Measurements from ENCODE around the gene PRMT7. TPM values are rescaled to one million over a fixed set of nuclear protein-coding genes. Genes with fewer than 3 reads are reported as not detected.

The PRMT7 gene
- total and polyA plus RNA-seq, 2 experiments from 2014 or later: 27.2 to 49.6 TPM

DNA sequence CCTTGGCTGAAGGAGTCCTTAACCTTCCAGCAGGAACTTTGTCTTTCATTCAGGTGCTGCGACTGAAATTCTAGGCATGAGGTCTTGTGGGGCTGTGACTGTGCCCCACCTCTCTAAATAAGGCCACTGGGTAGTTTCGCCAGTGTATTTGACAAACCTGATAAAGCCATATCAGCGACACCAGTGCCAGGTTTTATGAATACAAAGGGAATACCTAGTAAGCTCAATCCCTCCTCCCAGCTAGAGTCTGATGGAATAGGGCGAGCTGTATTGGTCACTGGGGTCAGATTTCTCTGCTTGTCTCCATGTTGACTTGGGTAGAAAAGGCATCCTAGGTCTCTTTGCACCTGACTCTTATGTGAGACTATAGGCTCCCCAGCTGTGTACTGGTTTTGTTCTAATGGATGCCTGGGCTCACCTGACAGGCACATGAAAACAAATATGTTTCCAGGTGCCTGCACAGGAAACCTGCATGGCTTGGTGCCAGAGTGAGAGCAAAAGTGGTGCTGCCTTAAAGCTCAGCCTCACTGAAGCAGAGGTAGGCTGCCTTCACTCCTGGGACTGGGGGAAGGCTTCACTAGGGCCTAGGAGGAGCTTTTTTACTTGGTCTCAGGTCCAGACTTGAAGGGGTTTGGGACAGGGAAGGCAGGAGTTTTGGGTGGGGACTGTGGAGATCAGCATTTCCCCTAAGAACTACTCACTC, 38.2 kb upstream of the PRMT7 start:
- TF ChIP-seq EZH2 (IDR thresholded peaks at IDR 0.05; ENCODE audit: insufficient read depth, poor library complexity, severe bottlenecking) (no peak), EZH2phosphoT487 (IDR thresholded peaks at IDR 0.05; ENCODE audit: insufficient read depth, low read depth) (no peak)
- no peak overlapping the region for H3K4me2 ChIP-seq (ENCODE audit: unreplicated experiment)
- DNase-seq: no peak
- H3K4me1 ChIP-seq (ENCODE audit: insufficient read depth): peaks cover 22% of the 10 kb centered on the region
- WGBS, 2 experiments (ENCODE audit: low coverage in 1 of 2, low lambda C conversion rate in 2 of 2, missing lambda C conversion rate in 2 of 2): 93 to 96% methylated on average over 4 of the region's 4 CpGs
- no peak overlapping the region for H2AFZ ChIP-seq
- peaks cover 23% of the 10 kb centered on the region; the same call in 1 of the 2 replicates for H3K36me3 ChIP-seq (ENCODE audit: low read depth)
- no peak overlapping the region for H3K9ac ChIP-seq
- in situ Hi-C loops (cut with MboI): no loop called here
- peaks cover 14% of the 10 kb centered on the region; the same call in 1 of the 2 replicates for H3F3A ChIP-seq (ENCODE audit: insufficient read depth)
- H3K9me2 ChIP-seq (ENCODE audit: insufficient read depth): no peaks in the 10 kb centered on the region
- no peaks in the 10 kb centered on the region for H3K9me3 ChIP-seq (ENCODE audit: low read depth)
- peaks cover 27% of the 10 kb centered on the region; the same call in 1 of the 2 replicates for H4K20me1 ChIP-seq (ENCODE audit: insufficient read depth)
- H3K27me3 ChIP-seq (replicated peaks; ENCODE audit: insufficient read depth): no peaks in the 10 kb centered on the region
- no peak overlapping the region for H3K4me3 ChIP-seq
- H3K79me2 ChIP-seq (ENCODE audit: insufficient read depth): peaks cover 100% of the 10 kb centered on the region
- H3K27ac ChIP-seq: no peak overlapping the region

DNA sequence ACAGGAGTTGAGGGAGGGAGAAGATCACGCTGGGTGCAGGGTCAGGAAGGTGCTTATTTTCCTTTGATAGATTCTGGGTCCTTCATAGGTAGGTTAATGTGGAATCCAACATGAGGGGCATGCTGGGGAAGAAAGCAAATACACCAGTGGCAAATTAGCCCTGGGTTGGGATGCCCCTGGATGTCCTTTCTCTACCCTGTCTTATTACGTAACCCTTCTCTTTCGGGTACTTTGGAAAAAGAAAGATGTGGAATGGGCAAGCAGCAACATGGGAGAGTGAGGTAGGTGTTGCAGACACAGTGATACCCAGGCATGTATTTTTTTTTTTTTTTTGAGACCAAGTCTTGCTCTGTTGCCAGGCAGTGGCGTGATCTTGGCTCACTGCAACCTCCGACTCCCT, 37.4 kb upstream of the PRMT7 start:
- in situ Hi-C loops (cut with MboI): no loop called here
- Histone ChIP-seq H3K4me2 (ENCODE audit: unreplicated experiment) (no peak overlapping the region), H3K9me3 (ENCODE audit: low read depth) (no peaks in the 10 kb centered on the region), H2AFZ (no peak overlapping the region), H3K27me3 (replicated peaks; ENCODE audit: insufficient read depth) (no peaks in the 10 kb centered on the region), H3K36me3 (ENCODE audit: low read depth) (peaks cover 19% of the 10 kb centered on the region; the same call in 1 of the 2 replicates), H3K79me2 (ENCODE audit: insufficient read depth) (peaks cover 97% of the 10 kb centered on the region), H3K9me2 (ENCODE audit: insufficient read depth) (no peaks in the 10 kb centered on the region), H3K27ac (no peak overlapping the region), H3K4me1 (ENCODE audit: insufficient read depth) (peaks cover 14% of the 10 kb centered on the region), H4K20me1 (ENCODE audit: insufficient read depth) (peaks cover 20% of the 10 kb centered on the region; the same call in 1 of the 2 replicates), H3F3A (ENCODE audit: insufficient read depth) (peaks cover 14% of the 10 kb centered on the region; the same call in 1 of the 2 replicates), H3K9ac (no peak overlapping the region), H3K4me3 (no peak overlapping the region)
- DNase-seq: no peak
- 96 to 99% methylated on average over 5 of the region's 5 CpGs for WGBS, 2 experiments (ENCODE audit: low coverage in 1 of 2, low lambda C conversion rate in 2 of 2, missing lambda C conversion rate in 2 of 2)
- no peak for TF ChIP-seq EZH2phosphoT487 (IDR thresholded peaks at IDR 0.05; ENCODE audit: insufficient read depth, low read depth)
- no peak for TF ChIP-seq EZH2 (IDR thresholded peaks at IDR 0.05; ENCODE audit: insufficient read depth, poor library complexity, severe bottlenecking)

DNA sequence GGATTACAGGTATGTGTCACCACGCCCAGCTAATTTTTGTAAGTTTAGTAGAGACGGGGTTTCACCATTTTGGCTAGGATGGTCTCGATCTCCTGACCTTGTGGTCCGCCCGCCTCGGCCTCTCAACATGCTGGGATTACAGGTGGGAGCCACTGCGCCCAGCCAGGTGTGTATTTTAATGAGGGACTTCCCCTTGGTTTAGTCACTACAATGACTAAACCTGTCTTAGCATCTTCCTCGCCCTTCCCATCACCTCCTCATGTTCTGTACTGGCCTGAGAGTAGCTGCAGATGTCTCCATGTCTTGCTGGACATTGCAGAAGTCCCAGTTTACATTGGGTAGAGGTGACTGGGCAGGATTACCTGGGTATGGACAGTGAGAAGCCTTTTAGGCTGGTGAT, 36.9 kb upstream of the PRMT7 start:
- Histone ChIP-seq H3K4me2 (ENCODE audit: unreplicated experiment) (no peak overlapping the region), H3K36me3 (ENCODE audit: low read depth) (peaks cover 15% of the 10 kb centered on the region; the same call in 1 of the 2 replicates), H2AFZ (no peak overlapping the region), H3K9me2 (ENCODE audit: insufficient read depth) (no peaks in the 10 kb centered on the region), H3K27me3 (replicated peaks; ENCODE audit: insufficient read depth) (no peaks in the 10 kb centered on the region), H3K4me3 (no peak overlapping the region), H3K79me2 (ENCODE audit: insufficient read depth) (peaks cover 93% of the 10 kb centered on the region), H3F3A (ENCODE audit: insufficient read depth) (peaks cover 13% of the 10 kb centered on the region; the same call in 1 of the 2 replicates), H3K4me1 (ENCODE audit: insufficient read depth) (peaks cover 12% of the 10 kb centered on the region), H3K27ac (no peak overlapping the region), H3K9me3 (ENCODE audit: low read depth) (no peaks in the 10 kb centered on the region), H3K9ac (no peak overlapping the region), H4K20me1 (ENCODE audit: insufficient read depth) (peaks cover 20% of the 10 kb centered on the region; the same call in 1 of the 2 replicates)
- in situ Hi-C loops (cut with MboI): no loop called here
- 92 to 98% methylated on average over 6 to 8 of the region's 8 CpGs for WGBS, 2 experiments (ENCODE audit: low coverage in 1 of 2, low lambda C conversion rate in 2 of 2, missing lambda C conversion rate in 2 of 2)
- no peak for DNase-seq
- TF ChIP-seq EZH2phosphoT487 (IDR thresholded peaks at IDR 0.05; ENCODE audit: insufficient read depth, low read depth) (no peak), EZH2 (IDR thresholded peaks at IDR 0.05; ENCODE audit: insufficient read depth, poor library complexity, severe bottlenecking) (no peak)

DNA sequence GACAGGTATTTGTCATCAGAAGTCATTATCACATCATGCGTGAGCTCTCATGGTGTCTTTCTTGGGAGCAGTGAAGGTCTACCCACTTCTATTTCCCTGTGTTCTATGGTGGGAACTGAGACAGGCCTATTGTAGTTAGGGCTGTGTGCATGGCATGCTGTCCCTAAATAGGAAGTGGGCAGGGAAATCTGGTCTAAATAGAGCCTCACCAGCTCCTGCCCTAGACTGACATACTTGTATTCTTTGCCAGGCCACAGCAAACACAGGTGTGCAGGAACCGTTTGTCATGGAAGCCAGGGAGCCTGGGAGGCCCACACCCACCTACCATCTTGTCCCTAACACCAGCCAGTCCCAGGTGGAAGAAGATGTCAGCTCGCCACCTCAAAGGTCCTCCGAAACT, 36.4 kb upstream of the PRMT7 start:
- TF ChIP-seq EZH2phosphoT487 (IDR thresholded peaks at IDR 0.05; ENCODE audit: insufficient read depth, low read depth) (no peak), EZH2 (IDR thresholded peaks at IDR 0.05; ENCODE audit: insufficient read depth, poor library complexity, severe bottlenecking) (no peak)
- Histone ChIP-seq H3K4me1 (ENCODE audit: insufficient read depth) (peaks cover 12% of the 10 kb centered on the region), H3K27ac (no peak overlapping the region), H3K4me3 (no peak overlapping the region), H3K9me2 (ENCODE audit: insufficient read depth) (no peaks in the 10 kb centered on the region), H3K36me3 (ENCODE audit: low read depth) (peaks cover 12% of the 10 kb centered on the region; the same call in 1 of the 2 replicates), H3K9ac (no peak overlapping the region), H3F3A (ENCODE audit: insufficient read depth) (peaks cover 9% of the 10 kb centered on the region; the same call in 1 of the 2 replicates), H3K27me3 (replicated peaks; ENCODE audit: insufficient read depth) (no peaks in the 10 kb centered on the region), H3K79me2 (ENCODE audit: insufficient read depth) (peaks cover 93% of the 10 kb centered on the region), H2AFZ (no peak overlapping the region), H3K4me2 (ENCODE audit: unreplicated experiment) (no peak overlapping the region), H4K20me1 (ENCODE audit: insufficient read depth) (peaks cover 15% of the 10 kb centered on the region; the same call in 1 of the 2 replicates), H3K9me3 (ENCODE audit: low read depth) (no peaks in the 10 kb centered on the region)
- in situ Hi-C loops (cut with MboI): no loop called here
- 96 to 97% methylated on average over 4 of the region's 4 CpGs for WGBS, 2 experiments (ENCODE audit: low coverage in 1 of 2, low lambda C conversion rate in 2 of 2, missing lambda C conversion rate in 2 of 2)
- DNase-seq: no peak
